ENCODE results near the gene PHACTR3. TPM values are rescaled to one million over a fixed set of nuclear protein-coding genes. Genes with fewer than 3 reads are reported as not detected.

PHACTR3 gene
- total RNA-seq, 1 experiment from 2014 or later = not detected

DNA sequence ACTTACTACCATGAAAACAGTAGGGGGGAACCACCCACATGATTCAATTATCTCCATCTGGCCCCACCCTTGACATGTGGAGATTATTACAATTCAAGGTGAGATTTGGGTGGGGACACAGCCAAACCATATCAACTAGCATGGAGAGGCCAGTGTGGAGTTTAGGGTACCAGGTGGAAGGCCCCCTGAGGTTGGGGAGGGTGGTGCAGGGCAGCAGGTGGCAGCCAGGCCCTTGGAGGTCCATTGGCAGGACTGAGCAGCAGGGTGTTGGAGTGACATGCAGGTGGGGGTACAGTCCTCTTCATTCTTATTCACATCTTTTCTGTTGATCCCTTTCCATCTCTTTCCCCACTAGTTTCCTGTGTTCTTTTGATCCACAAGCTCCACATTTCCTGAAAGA is 42.9 kb downstream of the PHACTR3 start:
- Histone ChIP-seq H3K4ac (ENCODE audit: low read depth, low read length) (no peak overlapping the region), H3K27ac (ENCODE audit: insufficient read length, low read depth, low read length) (no peak overlapping the region), H3K4me1 (ENCODE audit: insufficient read depth, low read length) (no peaks in the 10 kb centered on the region), H4K8ac (replicated peaks; ENCODE audit: insufficient read length, low read depth, low read length) (no peak overlapping the region), H2BK5ac (ENCODE audit: insufficient read length, low read length) (no peak overlapping the region), H3K56ac (ENCODE audit: insufficient read length, low read depth, low read length) (no peak overlapping the region), H3K9me3 (ENCODE audit: control insufficient read depth, low read depth, low read length) (peaks cover 24% of the 10 kb centered on the region), H2BK20ac (ENCODE audit: low read depth, low read length, poor library complexity, severe bottlenecking) (no peak overlapping the region), H2BK12ac (ENCODE audit: insufficient read length, low read depth, low read length) (no peak overlapping the region), H3K14ac (ENCODE audit: insufficient read depth, low read length) (no peak overlapping the region; the same call in 1 of the 2 replicates), H2AK5ac (ENCODE audit: insufficient read length, low read length) (no peak overlapping the region), H2BK120ac (ENCODE audit: low read depth, low read length, poor library complexity, severe bottlenecking) (no peak overlapping the region), H3K4me2 (ENCODE audit: insufficient read depth, insufficient read length, low read length) (no peak overlapping the region), H3K79me1 (ENCODE audit: insufficient read depth, low read depth, low read length, poor library complexity, severe bottlenecking) (no peaks in the 10 kb centered on the region), H3T11ph (ENCODE audit: low read length) (no peak overlapping the region), H4K5ac (ENCODE audit: insufficient read length, low read depth, low read length) (no peak overlapping the region), H3K23ac (ENCODE audit: insufficient read length, low read depth, low read length) (no peak overlapping the region), H3K9ac (ENCODE audit: extremely low read depth, insufficient read length, low read length) (no peak overlapping the region), H3K79me2 (ENCODE audit: insufficient read depth, low read length) (no peaks in the 10 kb centered on the region), H4K91ac (ENCODE audit: insufficient read length, low read depth, low read length) (no peak overlapping the region), H3K27me3 (ENCODE audit: insufficient read depth, low read length) (no peaks in the 10 kb centered on the region), H3K18ac (ENCODE audit: insufficient read length, low read depth, low read length) (no peak overlapping the region), H2AFZ (ENCODE audit: low read length) (no peak overlapping the region), H4K20me1 (ENCODE audit: control insufficient read depth, insufficient read depth, insufficient read length) (no peaks in the 10 kb centered on the region), H3K23me2 (ENCODE audit: insufficient read length, low read depth, low read length, poor library complexity, severe bottlenecking) (no peaks in the 10 kb centered on the region), H2BK15ac (ENCODE audit: low read depth, low read length) (no peak overlapping the region)
- Mint-ChIP-seq H3K36me3 (ENCODE audit: insufficient read depth in 1 of 3, low read depth in 3 of 3) (peaks cover 9 to 14% (median 12%) of the 10 kb centered on the region in 3 experiments; a peak in 5 of 7 replicates), H3K4me1 (no peaks in the 10 kb centered on the region), H3K4me3 (no peak overlapping the region), H3K9me3 (peaks cover 40 to 98% of the 10 kb centered on the region in 2 experiments), H3K27me3 (ENCODE audit: low read depth) (peaks cover 13% of the 10 kb centered on the region), H3K27ac (no peak overlapping the region)
- TF ChIP-seq, protein P1, sequence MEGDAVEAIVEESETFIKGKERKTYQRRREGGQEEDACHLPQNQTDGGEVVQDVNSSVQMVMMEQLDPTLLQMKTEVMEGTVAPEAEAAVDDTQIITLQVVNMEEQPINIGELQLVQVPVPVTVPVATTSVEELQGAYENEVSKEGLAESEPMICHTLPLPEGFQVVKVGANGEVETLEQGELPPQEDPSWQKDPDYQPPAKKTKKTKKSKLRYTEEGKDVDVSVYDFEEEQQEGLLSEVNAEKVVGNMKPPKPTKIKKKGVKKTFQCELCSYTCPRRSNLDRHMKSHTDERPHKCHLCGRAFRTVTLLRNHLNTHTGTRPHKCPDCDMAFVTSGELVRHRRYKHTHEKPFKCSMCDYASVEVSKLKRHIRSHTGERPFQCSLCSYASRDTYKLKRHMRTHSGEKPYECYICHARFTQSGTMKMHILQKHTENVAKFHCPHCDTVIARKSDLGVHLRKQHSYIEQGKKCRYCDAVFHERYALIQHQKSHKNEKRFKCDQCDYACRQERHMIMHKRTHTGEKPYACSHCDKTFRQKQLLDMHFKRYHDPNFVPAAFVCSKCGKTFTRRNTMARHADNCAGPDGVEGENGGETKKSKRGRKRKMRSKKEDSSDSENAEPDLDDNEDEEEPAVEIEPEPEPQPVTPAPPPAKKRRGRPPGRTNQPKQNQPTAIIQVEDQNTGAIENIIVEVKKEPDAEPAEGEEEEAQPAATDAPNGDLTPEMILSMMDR (conservative IDR thresholded peaks at IDR 0.05) = no peak
- DNase-seq = no peak

Data from H9 (cell line).